ENCODE measurements around the gene CHD9.
A peak's percentile ranks its signal among the peaks of the same experiment; 100 is the strongest.

Gene CHD9

DNA sequence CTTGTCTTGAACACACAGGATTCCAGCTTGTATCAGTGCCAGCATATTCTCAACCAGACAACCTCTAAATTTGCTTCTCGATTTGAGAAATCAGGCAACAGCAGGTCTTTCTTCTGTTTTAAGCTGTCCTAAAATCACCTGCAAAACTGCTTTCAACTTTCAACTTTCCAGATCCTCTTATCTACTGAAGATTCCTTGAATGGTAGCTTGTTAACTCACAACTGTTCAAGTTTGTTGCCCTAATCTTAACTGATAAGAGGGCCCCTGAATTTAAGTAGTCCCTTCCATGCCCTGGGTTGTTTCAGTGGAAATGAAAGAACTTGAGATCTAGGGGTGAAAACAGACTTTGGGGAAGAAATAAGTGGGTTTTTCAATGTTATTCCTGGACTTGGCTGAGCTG is 57.2 kb downstream of the CHD9 start:
- POLR2A ChIA-PET: no interaction called here

GRCh38 chr16:53115047-53115446 is 60.3 kb downstream of the CHD9 start:
- CTCF ChIA-PET: interaction anchor here (1.0 to 1.4 kb wide), 2 partner anchors 11 to 15 kb away, joined by 3 to 4 read pairs; no protein-coding TSS in a partner anchor
- H3K4me1 ChIP-seq (ENCODE audit: control extremely low read depth in 1 of 4, control insufficient read depth in 4 of 4, insufficient read depth in 4 of 4, low read length in 3 of 4): no peaks in the 10 kb centered on the region
- 100% methylated on average over 1 of the region's 2 CpGs for WGBS (ENCODE audit: insufficient coverage)
- no peaks in the 10 kb centered on the region for H3K27me3 ChIP-seq (replicated peaks in 2 of 5; ENCODE audit: control insufficient read depth in 4 of 5, insufficient read depth in 5 of 5, low read length in 4 of 5)
- no peak overlapping the region for H3K4me3 ChIP-seq (ENCODE audit: control insufficient read depth in 1 of 7, extremely low read depth in 1 of 7, insufficient read depth in 4 of 7, low read depth in 2 of 7, low read length in 6 of 7)
- H3K27ac ChIP-seq (ENCODE audit: insufficient read depth in 1 of 2, low read depth in 1 of 2, low read length in 2 of 2, poor library complexity in 1 of 2, severe bottlenecking in 2 of 2): no peak overlapping the region
- no peak for DNase-seq
- POLR2A ChIA-PET: no interaction called here
- no peaks in the 10 kb centered on the region for H3K9me3 ChIP-seq (ENCODE audit: control extremely low read depth in 1 of 5, control insufficient read depth in 4 of 5, insufficient read depth in 2 of 5, low read depth in 1 of 5, low read length in 4 of 5)
- peaks cover 0 to 6% (median 0%) of the 10 kb centered on the region in 4 experiments for H3K36me3 ChIP-seq (ENCODE audit: control insufficient read depth in 4 of 4, insufficient read depth in 4 of 4, low read length in 3 of 4)

More for the DNA sequence above, 57.2 kb downstream of the CHD9 start:
- Histone ChIP-seq H3K36me3 (ENCODE audit: control insufficient read depth in 4 of 4, insufficient read depth in 4 of 4, low read length in 3 of 4) (peaks cover 0 to 6% (median 0%) of the 10 kb centered on the region in 4 experiments), H3K27me3 (replicated peaks in 2 of 5; ENCODE audit: control insufficient read depth in 4 of 5, insufficient read depth in 5 of 5, low read length in 4 of 5) (no peaks in the 10 kb centered on the region), H3K27ac (ENCODE audit: insufficient read depth in 1 of 2, low read depth in 1 of 2, low read length in 2 of 2, poor library complexity in 1 of 2, severe bottlenecking in 2 of 2) (no peak overlapping the region), H3K4me3 (ENCODE audit: control insufficient read depth in 1 of 7, extremely low read depth in 1 of 7, insufficient read depth in 4 of 7, low read depth in 2 of 7, low read length in 6 of 7) (no peak overlapping the region), H3K4me1 (ENCODE audit: control extremely low read depth in 1 of 4, control insufficient read depth in 4 of 4, insufficient read depth in 4 of 4, low read length in 3 of 4) (no peaks in the 10 kb centered on the region), H3K9me3 (ENCODE audit: control extremely low read depth in 1 of 5, control insufficient read depth in 4 of 5, insufficient read depth in 2 of 5, low read depth in 1 of 5, low read length in 4 of 5) (no peaks in the 10 kb centered on the region)
- CTCF ChIA-PET: interaction anchor here (0.7 to 2.5 kb wide), 7 partner anchors 11 to 56 kb away, joined by 3 to 7 read pairs (median 5); partner anchors contain the start of gene CHD9
- 91% methylated on average over 1 of the region's 1 CpG for WGBS (ENCODE audit: insufficient coverage)
- DNase-seq: no peak

DNA sequence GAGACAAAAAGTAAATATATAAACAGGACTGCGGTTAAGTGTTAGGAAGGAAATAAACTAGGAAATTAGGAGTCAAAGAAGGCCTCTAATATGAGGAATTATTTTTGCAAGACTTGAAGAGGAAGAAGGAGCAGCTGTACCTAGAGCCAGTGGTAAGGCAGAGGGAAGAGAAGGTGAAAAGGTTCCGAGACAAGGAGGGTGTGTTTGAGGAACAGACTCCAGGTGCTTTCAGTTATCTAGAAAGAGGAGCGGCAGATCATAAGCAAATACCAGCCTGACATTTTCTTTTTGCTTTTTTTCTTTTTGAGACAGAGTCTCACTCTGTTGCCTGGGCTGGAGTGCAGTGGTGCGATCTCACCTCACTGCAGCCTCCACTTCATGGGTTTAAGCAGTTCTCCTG is 61.0 kb downstream of the CHD9 start:
- Histone ChIP-seq H3K4me1 (ENCODE audit: control extremely low read depth in 1 of 4, control insufficient read depth in 4 of 4, insufficient read depth in 4 of 4, low read length in 3 of 4) (peaks cover 0 to under 1% (median under 1%) of the 10 kb centered on the region in 4 experiments), H3K9me3 (ENCODE audit: control extremely low read depth in 1 of 5, control insufficient read depth in 4 of 5, insufficient read depth in 2 of 5, low read depth in 1 of 5, low read length in 4 of 5) (no peaks in the 10 kb centered on the region), H3K27me3 (replicated peaks in 2 of 5; ENCODE audit: control insufficient read depth in 4 of 5, insufficient read depth in 5 of 5, low read length in 4 of 5) (no peaks in the 10 kb centered on the region), H3K27ac (ENCODE audit: insufficient read depth in 1 of 2, low read depth in 1 of 2, low read length in 2 of 2, poor library complexity in 1 of 2, severe bottlenecking in 2 of 2) (no peak overlapping the region), H3K36me3 (ENCODE audit: control insufficient read depth in 4 of 4, insufficient read depth in 4 of 4, low read length in 3 of 4) (peaks cover 0 to 6% (median 0%) of the 10 kb centered on the region in 4 experiments), H3K4me3 (ENCODE audit: control insufficient read depth in 1 of 7, extremely low read depth in 1 of 7, insufficient read depth in 4 of 7, low read depth in 2 of 7, low read length in 6 of 7) (no peak overlapping the region)
- ChIA-PET POLR2A (no interaction called here), CTCF (interaction anchor here (1.0 to 2.0 kb wide), 3 partner anchors 12 to 14 kb away, joined by 3 to 4 read pairs (median 4); no protein-coding TSS in a partner anchor)
- WGBS (ENCODE audit: insufficient coverage): 87% methylated on average over 3 of the region's 4 CpGs
- no peak for DNase-seq

GRCh38 chr16:53121043-53121620 is 66.3 kb downstream of the CHD9 start:
- peaks cover 3 to 12% (median 8%) of the 10 kb centered on the region in 4 experiments for H3K4me1 ChIP-seq (ENCODE audit: control extremely low read depth in 1 of 4, control insufficient read depth in 4 of 4, insufficient read depth in 4 of 4, low read length in 3 of 4)
- H3K36me3 ChIP-seq (ENCODE audit: control insufficient read depth in 4 of 4, insufficient read depth in 4 of 4, low read length in 3 of 4): no peaks in the 10 kb centered on the region
- H3K27ac ChIP-seq (ENCODE audit: insufficient read depth in 1 of 2, low read depth in 1 of 2, low read length in 2 of 2, poor library complexity in 1 of 2, severe bottlenecking in 2 of 2): peak overlapping the region; percentile 40 to 53
- CTCF ChIA-PET: interaction anchor here (0.6 to 2.3 kb wide), 7 partner anchors 8 to 65 kb away, joined by 3 to 8 read pairs (median 3); no protein-coding TSS in a partner anchor
- 6% methylated on average over 2 of the region's 2 CpGs for WGBS (ENCODE audit: insufficient coverage)
- POLR2A ChIA-PET: interaction anchor here (1.3 kb wide), 1 partner anchor 22 kb away, joined by 4 read pairs; no protein-coding TSS in a partner anchor
- peak overlapping the region in 2 of 7 experiments; percentile 15 to 32 for H3K4me3 ChIP-seq (ENCODE audit: control insufficient read depth in 1 of 7, extremely low read depth in 1 of 7, insufficient read depth in 4 of 7, low read depth in 2 of 7, low read length in 6 of 7)
- no peaks in the 10 kb centered on the region for H3K9me3 ChIP-seq (ENCODE audit: control extremely low read depth in 1 of 5, control insufficient read depth in 4 of 5, insufficient read depth in 2 of 5, low read depth in 1 of 5, low read length in 4 of 5)
- H3K27me3 ChIP-seq (replicated peaks in 2 of 5; ENCODE audit: control insufficient read depth in 4 of 5, insufficient read depth in 5 of 5, low read length in 4 of 5): no peaks in the 10 kb centered on the region
- DNase-seq: peak in 2 of 3 donors; percentile 30 to 40

- no peak for DNase-seq
- H3K36me3 ChIP-seq (ENCODE audit: control insufficient read depth in 4 of 4, insufficient read depth in 4 of 4, low read length in 3 of 4): no peaks in the 10 kb centered on the region
- ChIA-PET CTCF (interaction anchor here (0.6 to 2.3 kb wide), 6 partner anchors 8 to 65 kb away, joined by 3 to 8 read pairs (median 4); no protein-coding TSS in a partner anchor), POLR2A (interaction anchor here (1.3 kb wide), 1 partner anchor 23 kb away, joined by 4 read pairs; no protein-coding TSS in a partner anchor)
- H3K27me3 ChIP-seq (replicated peaks in 2 of 5; ENCODE audit: control insufficient read depth in 4 of 5, insufficient read depth in 5 of 5, low read length in 4 of 5): no peaks in the 10 kb centered on the region
- H3K27ac ChIP-seq (ENCODE audit: insufficient read depth in 1 of 2, low read depth in 1 of 2, low read length in 2 of 2, poor library complexity in 1 of 2, severe bottlenecking in 2 of 2): peak overlapping the region; percentile 40 to 53
- H3K4me1 ChIP-seq (ENCODE audit: control extremely low read depth in 1 of 4, control insufficient read depth in 4 of 4, insufficient read depth in 4 of 4, low read length in 3 of 4): peaks cover 3 to 12% (median 8%) of the 10 kb centered on the region in 4 experiments
- H3K4me3 ChIP-seq (ENCODE audit: control insufficient read depth in 1 of 7, extremely low read depth in 1 of 7, insufficient read depth in 4 of 7, low read depth in 2 of 7, low read length in 6 of 7): peak overlapping the region in 1 of 7 experiments; percentile 32
- no peaks in the 10 kb centered on the region for H3K9me3 ChIP-seq (ENCODE audit: control extremely low read depth in 1 of 5, control insufficient read depth in 4 of 5, insufficient read depth in 2 of 5, low read depth in 1 of 5, low read length in 4 of 5)
- WGBS (ENCODE audit: insufficient coverage): no CpG with 5 or more reads among the region's 1 CpG
Observed at GRCh38 chr16:53121661-53122060, 66.9 kb downstream of the CHD9 start.

DNA sequence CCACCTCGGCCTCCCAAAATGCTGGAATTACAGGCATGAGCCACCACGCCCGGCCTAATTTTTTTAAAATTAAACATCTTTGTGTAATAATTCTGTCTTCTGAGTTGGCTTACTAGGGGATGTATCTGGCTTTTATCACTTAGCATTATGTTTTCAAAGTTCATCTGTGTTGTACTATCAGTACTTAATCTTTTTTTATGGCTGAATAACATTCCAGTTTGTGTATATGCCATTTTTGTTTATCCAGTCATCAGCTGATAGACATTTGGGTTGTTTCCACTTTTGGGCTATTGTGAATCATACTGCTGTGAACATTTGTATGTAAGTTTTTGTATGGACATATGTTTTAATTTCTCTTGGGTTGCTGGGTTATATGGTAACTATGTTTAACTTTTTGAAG is 69.0 kb downstream of the CHD9 start:
- H3K36me3 ChIP-seq (ENCODE audit: control insufficient read depth in 4 of 4, insufficient read depth in 4 of 4, low read length in 3 of 4): no peaks in the 10 kb centered on the region
- no peaks in the 10 kb centered on the region for H3K9me3 ChIP-seq (ENCODE audit: control extremely low read depth in 1 of 5, control insufficient read depth in 4 of 5, insufficient read depth in 2 of 5, low read depth in 1 of 5, low read length in 4 of 5)
- POLR2A ChIA-PET: no interaction called here
- no CpG with 5 or more reads among the region's 3 CpGs for WGBS (ENCODE audit: insufficient coverage)
- no peaks in the 10 kb centered on the region for H3K27me3 ChIP-seq (replicated peaks in 2 of 5; ENCODE audit: control insufficient read depth in 4 of 5, insufficient read depth in 5 of 5, low read length in 4 of 5)
- DNase-seq: no peak
- H3K27ac ChIP-seq (ENCODE audit: insufficient read depth in 1 of 2, low read depth in 1 of 2, low read length in 2 of 2, poor library complexity in 1 of 2, severe bottlenecking in 2 of 2): no peak overlapping the region
- no peak overlapping the region for H3K4me3 ChIP-seq (ENCODE audit: control insufficient read depth in 1 of 7, extremely low read depth in 1 of 7, insufficient read depth in 4 of 7, low read depth in 2 of 7, low read length in 6 of 7)
- CTCF ChIA-PET: interaction anchor here (1.1 to 1.5 kb wide), 4 partner anchors 12 to 45 kb away, joined by 3 to 5 read pairs (median 4); no protein-coding TSS in a partner anchor
- peaks cover 3 to 12% (median 8%) of the 10 kb centered on the region in 4 experiments for H3K4me1 ChIP-seq (ENCODE audit: control extremely low read depth in 1 of 4, control insufficient read depth in 4 of 4, insufficient read depth in 4 of 4, low read length in 3 of 4)

DNA sequence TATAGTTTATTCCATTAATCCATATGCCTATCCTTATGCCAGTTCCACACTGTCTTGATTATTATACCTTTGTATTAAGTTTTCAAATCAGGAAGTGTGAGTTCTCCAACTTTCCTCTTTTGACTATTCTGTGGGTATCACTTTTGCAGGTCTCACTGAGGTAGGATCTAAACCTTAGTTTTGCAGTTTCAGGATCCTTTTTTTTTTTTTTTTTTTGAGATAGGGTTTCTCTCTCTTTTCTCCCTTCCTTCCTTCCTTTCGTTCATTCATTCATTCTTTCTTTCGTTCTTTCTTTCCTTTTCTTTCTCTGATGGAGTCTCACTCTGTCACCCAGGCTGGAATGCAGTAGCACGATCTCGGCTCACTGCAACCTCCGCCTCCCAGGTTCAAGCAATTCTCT is 71.6 kb downstream of the CHD9 start:
- DNase-seq: no peak
- ChIA-PET CTCF (interaction anchor here (1.1 to 1.3 kb wide), 3 partner anchors 23 to 81 kb away, joined by 3 read pairs; no protein-coding TSS in a partner anchor), POLR2A (no interaction called here)
- H3K27me3 ChIP-seq (replicated peaks in 2 of 5; ENCODE audit: control insufficient read depth in 4 of 5, insufficient read depth in 5 of 5, low read length in 4 of 5): no peaks in the 10 kb centered on the region
- H3K36me3 ChIP-seq (ENCODE audit: control insufficient read depth in 4 of 4, insufficient read depth in 4 of 4, low read length in 3 of 4): no peaks in the 10 kb centered on the region
- 100% methylated on average over 4 of the region's 5 CpGs for WGBS (ENCODE audit: insufficient coverage)
- H3K9me3 ChIP-seq (ENCODE audit: control extremely low read depth in 1 of 5, control insufficient read depth in 4 of 5, insufficient read depth in 2 of 5, low read depth in 1 of 5, low read length in 4 of 5): no peaks in the 10 kb centered on the region
- no peak overlapping the region for H3K27ac ChIP-seq (ENCODE audit: insufficient read depth in 1 of 2, low read depth in 1 of 2, low read length in 2 of 2, poor library complexity in 1 of 2, severe bottlenecking in 2 of 2)
- H3K4me3 ChIP-seq (ENCODE audit: control insufficient read depth in 1 of 7, extremely low read depth in 1 of 7, insufficient read depth in 4 of 7, low read depth in 2 of 7, low read length in 6 of 7): no peak overlapping the region
- peaks cover 5 to 15% (median 14%) of the 10 kb centered on the region in 4 experiments for H3K4me1 ChIP-seq (ENCODE audit: control extremely low read depth in 1 of 4, control insufficient read depth in 4 of 4, insufficient read depth in 4 of 4, low read length in 3 of 4)

Data from common myeloid progenitor, CD34-positive (primary cell).